Caco-2 (cell line): ENCODE data around the gene TRIM66. TPM values are rescaled to one million over a fixed set of nuclear protein-coding genes. Genes with fewer than 3 reads are reported as not detected.

Experiments used
- BruUV-seq: library from RNA; stranded (reverse); fragments of 400-500 nt; replicated peaks from 2 replicates; lab custom pipeline; 2021; lab: Mats Ljungman, UMichigan
- CTCF ChIA-PET: fragments of 300-600 bp; sonication (Branson Sonifier 250); formaldehyde crosslinking; loops from one replicate; lab custom pipeline; 2022; ENCODE audit warnings: antibody characterized with exemption; lab: Charles Lee
- POLR2A ChIA-PET: fragments of 300-600 bp; sonication (Branson Sonifier 250); formaldehyde crosslinking; loops from one replicate; lab custom pipeline; 2022; ENCODE audit warnings: antibody characterized with exemption; lab: Charles Lee
- DNase-seq, 2 experiments: peaks; one replicate each; pipeline versions ENCODE4 v3.0.0 to v3.0.0-alpha.2; 2020 to 2022
- H3K27me3 ChIP-seq: replicated peaks from 2 replicates; pipeline ENCODE4 v1.6.0; 2011; ENCODE audit warnings: low read length; ENCODE audit not compliant: control insufficient read depth, insufficient read depth
- H3K36me3 ChIP-seq: 2 replicates; pipeline ENCODE4 v1.5.1; 2011; ENCODE audit warnings: low read length; ENCODE audit not compliant: control insufficient read depth, insufficient read depth
- H3K4me1 ChIP-seq: fragments of 250-450 bp; sonication (Bioruptor Pico); 2 replicates; pipeline ENCODE4 v1.5.1; 2020; ENCODE audit warnings: mild to moderate bottlenecking
- H3K4me3 ChIP-seq: 2 replicates; pipeline ENCODE4 v1.5.1; 2011; ENCODE audit warnings: low read depth, mild to moderate bottlenecking, control low read depth, low read length
- H3K9me3 ChIP-seq: fragments of 250-450 bp; sonication (Bioruptor Pico); 2 replicates; pipeline ENCODE4 v1.5.1; 2020; ENCODE audit warnings: mild to moderate bottlenecking, moderate library complexity
- H3K27ac Mint-ChIP-seq: one replicate; pipeline ENCODE4 v1.8.0; 2022; ENCODE audit warnings: mixed read lengths; ENCODE audit not compliant: unreplicated experiment
- H3K27me3 Mint-ChIP-seq: one replicate; pipeline ENCODE4 v1.8.0; 2022; ENCODE audit warnings: mixed read lengths; ENCODE audit not compliant: insufficient read depth, unreplicated experiment
- H3K36me3 Mint-ChIP-seq: one replicate; pipeline ENCODE4 v1.8.0; 2022; ENCODE audit warnings: mild to moderate bottlenecking, mixed read lengths; ENCODE audit not compliant: insufficient read depth, unreplicated experiment
- H3K4me1 Mint-ChIP-seq: one replicate; pipeline ENCODE4 v1.8.0; 2022; ENCODE audit warnings: low read depth, mixed read lengths; ENCODE audit not compliant: unreplicated experiment
- H3K4me3 Mint-ChIP-seq: one replicate; pipeline ENCODE4 v1.8.0; 2022; ENCODE audit warnings: mild to moderate bottlenecking, moderate library complexity, mixed read lengths; ENCODE audit not compliant: unreplicated experiment
- H3K9me3 Mint-ChIP-seq: one replicate; pipeline ENCODE4 v1.8.0; 2022; ENCODE audit warnings: mixed read lengths; ENCODE audit not compliant: unreplicated experiment
- intact Hi-C: fragments of 100-400 bp; cut with micrococcal nuclease; formaldehyde crosslinking; loops from one replicate; pipeline ENCODE4 v1.10.0; 2022; ENCODE audit not compliant: unreplicated experiment
- total RNA-seq: library from RNA; stranded (reverse); gene quantifications from 2 replicates; pipeline ENCODE4 v1.2.3, GENCODE V29; 2022
- TF ChIP-seq, protein P1 (sequence below), 2 experiments: fragments of 200-600 bp in 1 of 2; IDR thresholded peaks; 1 replicate in 1 of 2; 2 replicates in 1 of 2; pipeline versions ENCODE4 v1.5.1 to v1.8.0; 2011 to 2022; ENCODE audit warnings: antibody characterized with exemption in 1 of 2, control low read depth in 1 of 2, inconsistent platforms in 1 of 2, low read depth in 1 of 2, low read length in 1 of 2, mild to moderate bottlenecking in 1 of 2, moderate library complexity in 1 of 2; ENCODE audit not compliant: insufficient read depth in 1 of 2, severe bottlenecking in 1 of 2, unreplicated experiment in 1 of 2

TRIM66 gene
- total RNA-seq, 1 experiment from 2014 or later: 18.4 TPM

DNA sequence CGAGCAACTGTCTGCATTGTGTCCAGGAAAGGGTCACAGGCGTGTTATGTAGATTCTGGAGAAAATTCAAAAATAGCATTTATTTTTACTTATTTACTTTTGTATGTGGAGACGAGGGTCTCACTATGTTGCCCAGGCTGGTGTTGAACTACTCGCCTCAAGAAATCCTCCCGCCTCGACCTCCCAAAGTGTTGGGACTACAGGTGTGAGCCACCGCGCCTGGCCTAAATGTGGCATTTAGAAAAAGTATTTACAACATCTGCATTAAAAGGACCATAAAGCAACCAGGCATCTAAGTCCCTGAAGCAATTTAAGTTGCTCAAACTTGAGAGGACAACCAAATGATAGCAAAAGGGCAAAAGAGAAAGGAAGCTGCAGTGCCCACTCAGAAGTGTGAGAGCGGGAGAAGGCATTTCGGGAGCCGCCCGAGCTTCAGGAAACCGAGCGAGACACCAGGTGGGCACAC lies 595 bp downstream of the TRIM66 start:
- peaks cover 7% of the 10 kb centered on the region for H3K36me3 ChIP-seq
- no peaks in the 10 kb centered on the region for H3K27me3 ChIP-seq
- DNase-seq: no peak
- H3K9me3 ChIP-seq: no peaks in the 10 kb centered on the region
- peaks cover 63% of the 10 kb centered on the region for H3K36me3 Mint-ChIP-seq
- peaks cover 31% of the 10 kb centered on the region for H3K4me1 Mint-ChIP-seq
- no peaks in the 10 kb centered on the region for H3K27me3 Mint-ChIP-seq
- H3K9me3 Mint-ChIP-seq: peaks cover 13% of the 10 kb centered on the region
- peak overlapping the region; percentile 76 for H3K27ac Mint-ChIP-seq
- BruUV-seq: TSS peak; percentile 79
- intact Hi-C loops: no loop called here
- ChIA-PET POLR2A (interaction anchor here (0.9 to 1.4 kb wide), 6 partner anchors 40 to 283 kb away, joined by 3 to 9 read pairs (median 4); no protein-coding TSS in a partner anchor), CTCF (interaction anchor here (0.6 to 1.6 kb wide), 5 partner anchors 17 to 1577 kb away, joined by 3 to 5 read pairs (median 3); no protein-coding TSS in a partner anchor)
- H3K4me3 ChIP-seq: peak overlapping the region; percentile 78
- peak overlapping the region; percentile 92 for H3K4me3 Mint-ChIP-seq
- TF ChIP-seq, protein P1, sequence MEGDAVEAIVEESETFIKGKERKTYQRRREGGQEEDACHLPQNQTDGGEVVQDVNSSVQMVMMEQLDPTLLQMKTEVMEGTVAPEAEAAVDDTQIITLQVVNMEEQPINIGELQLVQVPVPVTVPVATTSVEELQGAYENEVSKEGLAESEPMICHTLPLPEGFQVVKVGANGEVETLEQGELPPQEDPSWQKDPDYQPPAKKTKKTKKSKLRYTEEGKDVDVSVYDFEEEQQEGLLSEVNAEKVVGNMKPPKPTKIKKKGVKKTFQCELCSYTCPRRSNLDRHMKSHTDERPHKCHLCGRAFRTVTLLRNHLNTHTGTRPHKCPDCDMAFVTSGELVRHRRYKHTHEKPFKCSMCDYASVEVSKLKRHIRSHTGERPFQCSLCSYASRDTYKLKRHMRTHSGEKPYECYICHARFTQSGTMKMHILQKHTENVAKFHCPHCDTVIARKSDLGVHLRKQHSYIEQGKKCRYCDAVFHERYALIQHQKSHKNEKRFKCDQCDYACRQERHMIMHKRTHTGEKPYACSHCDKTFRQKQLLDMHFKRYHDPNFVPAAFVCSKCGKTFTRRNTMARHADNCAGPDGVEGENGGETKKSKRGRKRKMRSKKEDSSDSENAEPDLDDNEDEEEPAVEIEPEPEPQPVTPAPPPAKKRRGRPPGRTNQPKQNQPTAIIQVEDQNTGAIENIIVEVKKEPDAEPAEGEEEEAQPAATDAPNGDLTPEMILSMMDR (IDR thresholded peaks at IDR 0.05; ENCODE audit: insufficient read depth in 1 of 2, low read depth in 1 of 2, low read length in 1 of 2, severe bottlenecking in 1 of 2, unreplicated experiment in 1 of 2): no peak
- peaks cover 26% of the 10 kb centered on the region for H3K4me1 ChIP-seq

DNA sequence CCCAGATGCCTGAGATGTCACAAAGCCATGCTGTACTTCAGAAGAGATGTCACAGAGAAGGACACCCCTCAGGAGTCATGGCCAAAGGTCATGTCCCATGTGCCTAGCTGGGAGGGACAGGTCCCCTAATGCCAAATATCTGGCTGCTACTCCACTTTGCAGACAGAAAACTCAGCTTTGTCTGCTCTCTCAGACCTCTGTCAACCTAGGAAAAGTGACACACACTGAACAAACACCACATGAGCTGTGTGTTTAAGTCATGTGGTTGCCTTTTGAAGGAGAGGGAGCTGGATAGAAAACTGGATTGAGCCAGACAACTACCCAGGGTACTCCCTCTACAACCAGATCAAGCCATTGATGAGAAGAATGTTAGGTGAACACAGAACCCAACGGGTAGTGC lies 3.5 kb downstream of the TRIM66 start:
- Mint-ChIP-seq H3K4me1 (peaks cover 19% of the 10 kb centered on the region), H3K4me3 (no peak overlapping the region), H3K9me3 (peaks cover 13% of the 10 kb centered on the region), H3K27me3 (no peaks in the 10 kb centered on the region), H3K27ac (no peak overlapping the region), H3K36me3 (peaks cover 34% of the 10 kb centered on the region)
- ChIA-PET POLR2A (interaction anchor here (0.9 kb wide), 1 partner anchor 280 kb away, joined by 3 read pairs; no protein-coding TSS in a partner anchor), CTCF (no interaction called here)
- no TSS peak for BruUV-seq
- peaks cover 5% of the 10 kb centered on the region for H3K4me1 ChIP-seq
- H3K36me3 ChIP-seq: no peaks in the 10 kb centered on the region
- no peaks in the 10 kb centered on the region for H3K9me3 ChIP-seq
- no peak overlapping the region for H3K4me3 ChIP-seq
- no peaks in the 10 kb centered on the region for H3K27me3 ChIP-seq
- intact Hi-C loops: no loop called here
- no peak for DNase-seq
- TF ChIP-seq, protein P1 (IDR thresholded peaks at IDR 0.05; ENCODE audit: insufficient read depth in 1 of 2, low read depth in 1 of 2, low read length in 1 of 2, severe bottlenecking in 1 of 2, unreplicated experiment in 1 of 2): no peak

DNA sequence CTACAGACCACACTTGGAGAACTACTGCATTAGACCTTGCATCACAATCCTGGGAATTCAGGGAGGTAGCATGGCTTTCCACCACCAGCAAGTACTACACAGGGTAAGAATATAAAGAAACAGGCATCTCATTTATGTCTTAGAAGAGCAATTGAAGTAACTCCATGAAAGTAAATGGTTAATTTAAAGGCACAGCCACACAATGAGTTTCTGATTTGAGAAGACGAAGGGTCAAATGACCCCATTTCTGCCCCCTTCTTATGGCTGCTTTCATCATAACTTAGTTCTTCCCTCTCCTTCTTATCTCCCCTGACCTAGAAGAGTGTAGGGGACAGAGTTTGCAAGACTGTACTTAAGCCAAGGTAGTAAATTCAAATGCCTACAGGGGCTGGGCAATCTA lies 6.0 kb downstream of the TRIM66 start:
- CTCF ChIA-PET: no interaction called here
- H3K4me3 ChIP-seq: no peak overlapping the region
- DNase-seq: no peak
- H3K9me3 ChIP-seq: no peaks in the 10 kb centered on the region
- H3K4me1 Mint-ChIP-seq: peaks cover 19% of the 10 kb centered on the region
- intact Hi-C loops: no loop called here
- TF ChIP-seq, protein P1 (IDR thresholded peaks at IDR 0.05; ENCODE audit: insufficient read depth in 1 of 2, low read depth in 1 of 2, low read length in 1 of 2, severe bottlenecking in 1 of 2, unreplicated experiment in 1 of 2): no peak
- POLR2A ChIA-PET: no interaction called here
- peaks cover 2% of the 10 kb centered on the region for H3K36me3 ChIP-seq
- peaks cover 2% of the 10 kb centered on the region; the same call in 1 of the 2 replicates for H3K4me1 ChIP-seq
- BruUV-seq: no TSS peak
- no peaks in the 10 kb centered on the region for H3K27me3 Mint-ChIP-seq
- H3K36me3 Mint-ChIP-seq: peaks cover 23% of the 10 kb centered on the region
- H3K27me3 ChIP-seq: no peaks in the 10 kb centered on the region
- H3K4me3 Mint-ChIP-seq: no peak overlapping the region
- H3K9me3 Mint-ChIP-seq: peaks cover 13% of the 10 kb centered on the region
- H3K27ac Mint-ChIP-seq: no peak overlapping the region
